HG03060 (cell line): ENCODE results near the gene RAMP3.
"Not testable (repeated sequence)": the region's sequence is repeated elsewhere in the genome, so short reads cannot be mapped to it uniquely, and the experiment has no call there.

ENCODE experiments used
- ATAC-seq: cut with Tn5 transposase; IDR thresholded peaks from one replicate; pipeline ENCODE4 v1.9.1; 2021; ENCODE audit warnings: low read depth, moderate number of reproducible peaks; ENCODE audit not compliant: unreplicated experiment

The RAMP3 gene

DNA sequence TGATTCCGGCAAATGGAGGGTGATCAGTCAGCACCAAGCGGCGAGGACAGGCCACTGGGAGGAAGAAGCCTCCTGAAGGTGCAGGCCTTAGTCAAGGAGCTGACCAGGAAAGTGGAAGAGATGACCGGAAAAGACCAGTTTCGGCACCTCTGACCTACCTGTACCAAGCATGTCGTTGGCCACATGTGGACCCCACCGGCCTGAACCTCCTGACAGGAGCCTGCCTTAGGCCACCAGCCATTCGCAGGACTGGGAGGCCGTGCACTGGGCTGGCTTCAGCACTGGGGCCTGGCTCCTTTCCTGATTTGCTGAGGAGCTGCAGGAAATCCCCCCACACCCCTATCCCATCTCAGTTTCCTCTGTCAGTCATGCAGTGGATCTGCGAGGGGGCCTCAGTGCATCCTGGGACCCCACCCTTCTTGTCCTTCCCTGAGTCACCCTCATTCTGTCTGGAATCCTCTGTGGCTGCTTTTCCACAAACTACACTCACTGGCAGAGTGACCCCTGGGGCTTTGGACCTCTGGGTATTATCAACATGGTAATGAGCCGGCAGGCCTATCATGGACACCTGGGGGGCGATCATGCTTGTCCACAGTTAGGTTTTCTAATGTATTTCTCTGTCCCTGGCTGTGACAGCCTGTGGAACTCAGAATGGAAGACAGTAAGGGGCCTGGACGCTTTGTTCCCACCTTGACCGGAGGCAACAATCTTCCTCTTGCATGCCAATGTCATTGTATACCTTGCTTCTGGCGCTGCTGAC, 33.0 kb downstream of the RAMP3 start:
- ATAC-seq: no peak

GRCh38 chr7:45191396-45191795, 33.8 kb downstream of the RAMP3 start:
- no peak for ATAC-seq

GRCh38 chr7:45192621-45193041, 35.0 kb downstream of the RAMP3 start:
- ATAC-seq: no peak

DNA sequence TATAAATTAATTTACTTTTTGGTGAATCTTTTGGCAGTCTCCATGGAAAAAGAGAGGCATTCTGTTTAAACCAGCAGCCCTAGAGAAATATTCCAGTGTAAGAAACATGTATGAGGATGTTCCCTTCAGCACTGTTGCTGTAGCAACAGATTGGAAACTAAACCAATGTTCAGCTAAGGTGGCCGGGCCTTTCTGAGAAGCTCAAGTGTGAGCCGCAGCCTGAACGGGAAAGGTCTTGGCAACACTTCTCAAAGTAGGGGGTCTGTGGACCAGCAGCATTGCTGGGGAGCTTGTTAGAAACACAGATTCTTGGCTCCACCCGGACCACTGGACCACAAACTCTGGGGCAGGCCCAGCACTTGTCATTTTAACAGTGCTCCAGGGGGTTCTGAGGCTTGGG, 36.2 kb downstream of the RAMP3 start:
- no peak for ATAC-seq

DNA sequence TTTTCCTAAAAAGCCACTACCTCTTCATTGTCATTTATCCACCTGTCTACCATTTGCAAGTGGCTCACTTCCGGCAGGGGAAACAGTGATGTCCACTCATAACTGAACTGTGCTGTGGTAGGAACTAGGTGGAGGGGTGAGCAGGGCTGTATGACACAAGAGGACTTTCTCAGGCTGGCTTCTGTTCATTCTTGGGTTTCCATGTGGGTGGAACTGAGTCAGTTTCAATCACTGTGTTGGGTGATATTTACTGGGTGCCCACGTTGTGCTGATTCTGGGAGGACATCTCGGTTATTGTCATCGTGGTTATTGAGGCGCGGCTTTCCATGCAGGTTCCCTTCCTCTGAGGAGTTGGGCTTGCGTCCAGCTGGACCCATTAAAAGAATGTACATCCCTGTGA, 38.8 kb downstream of the RAMP3 start:
- ATAC-seq: peak; percentile 56

- no peak for ATAC-seq
These were observed 39.9 kb downstream of the RAMP3 start for GRCh38 chr7:45197461-45197860.

- ATAC-seq: no peak
These were observed 41.4 kb downstream of the RAMP3 start for GRCh38 chr7:45198986-45199385.

GRCh38 chr7:45199506-45199905, 41.9 kb downstream of the RAMP3 start:
- no peak for ATAC-seq

DNA sequence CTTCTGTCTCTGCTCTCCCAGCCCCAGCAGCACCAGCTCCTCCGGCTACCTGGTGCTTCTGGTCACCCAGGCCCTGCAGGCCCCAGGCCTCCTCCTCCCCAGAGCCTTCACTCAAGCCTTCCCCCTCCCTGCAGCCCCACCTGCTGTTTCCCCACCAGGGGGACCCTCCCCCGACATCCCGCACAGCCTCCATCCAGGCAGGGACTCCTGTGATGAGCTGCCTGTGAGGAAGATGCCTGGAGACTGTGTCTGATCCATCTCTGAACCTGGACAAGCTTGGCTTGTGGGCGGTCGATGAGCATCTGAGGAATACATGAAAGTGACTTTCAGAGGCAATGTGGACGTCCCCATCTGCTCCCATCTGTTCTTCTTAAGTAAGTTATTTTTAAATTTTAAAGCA, 45.0 kb downstream of the RAMP3 start:
- ATAC-seq: no peak

- no peak for ATAC-seq
These were observed 45.4 kb downstream of the RAMP3 start for GRCh38 chr7:45203036-45203435.

DNA sequence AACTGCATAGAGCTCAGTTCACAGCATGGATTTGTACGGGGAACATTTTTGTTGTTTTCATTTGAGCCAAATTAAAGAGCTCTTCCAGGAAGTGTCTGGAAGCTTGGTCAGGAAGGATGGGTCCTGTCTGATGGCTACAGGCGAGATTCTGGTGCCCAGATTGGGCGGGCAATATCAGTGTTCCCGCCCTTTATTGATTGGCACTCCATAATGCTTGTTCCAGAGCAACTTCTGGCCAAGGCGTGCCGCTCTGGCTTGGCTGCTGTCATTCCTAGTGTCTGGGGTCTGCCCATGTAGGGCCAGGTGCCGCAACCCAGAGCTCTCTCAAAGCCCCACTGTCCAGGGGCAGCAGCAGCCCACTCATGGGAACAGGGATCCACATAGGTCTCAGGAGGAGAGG, 45.9 kb downstream of the RAMP3 start:
- ATAC-seq: no peak

DNA sequence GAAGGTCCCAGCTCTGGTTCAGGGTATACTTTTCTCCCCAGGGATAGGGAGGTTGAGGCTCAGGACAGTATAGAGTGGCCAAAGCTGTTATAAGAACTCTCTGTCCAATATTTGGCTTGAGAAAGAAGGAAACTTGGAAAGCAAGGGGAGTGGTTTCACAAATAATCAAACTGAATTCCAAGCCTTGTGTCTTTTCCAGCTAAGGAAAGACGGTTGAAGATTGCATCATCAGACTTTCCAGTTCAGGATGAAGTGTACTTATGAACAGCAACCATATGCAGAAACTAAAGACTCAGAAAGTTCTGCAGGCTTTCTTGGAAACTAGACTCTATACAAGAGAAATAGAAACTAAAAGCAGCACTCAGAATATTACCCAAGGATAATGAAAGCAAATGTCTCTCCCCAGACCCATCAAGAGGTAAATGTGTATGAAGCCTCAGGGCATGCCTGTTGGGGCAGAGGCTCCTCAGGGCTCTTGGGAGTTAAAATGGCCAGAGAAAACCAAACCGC, 46.4 kb downstream of the RAMP3 start:
- peak; percentile 76 for ATAC-seq

DNA sequence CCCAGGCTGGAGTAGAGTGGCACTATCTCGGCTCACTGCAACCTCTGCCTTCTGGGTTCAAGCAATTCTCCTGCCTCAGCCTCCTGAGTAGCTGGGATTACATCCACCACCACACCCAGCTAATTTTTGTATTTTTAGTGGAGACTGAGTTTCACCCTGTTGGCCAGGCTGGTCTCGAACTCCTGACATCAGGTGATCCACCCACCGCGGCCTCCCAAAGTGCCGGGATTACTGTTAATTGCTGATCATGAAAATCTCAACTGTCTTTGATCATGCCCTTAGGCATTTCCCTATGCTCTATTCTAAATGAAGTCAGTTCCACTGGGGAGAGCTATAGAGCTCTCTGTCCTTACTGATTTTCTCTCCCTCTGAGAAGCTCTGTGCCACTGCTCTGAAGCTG, 48.7 kb downstream of the RAMP3 start:
- not testable (repeated sequence) for ATAC-seq

DNA sequence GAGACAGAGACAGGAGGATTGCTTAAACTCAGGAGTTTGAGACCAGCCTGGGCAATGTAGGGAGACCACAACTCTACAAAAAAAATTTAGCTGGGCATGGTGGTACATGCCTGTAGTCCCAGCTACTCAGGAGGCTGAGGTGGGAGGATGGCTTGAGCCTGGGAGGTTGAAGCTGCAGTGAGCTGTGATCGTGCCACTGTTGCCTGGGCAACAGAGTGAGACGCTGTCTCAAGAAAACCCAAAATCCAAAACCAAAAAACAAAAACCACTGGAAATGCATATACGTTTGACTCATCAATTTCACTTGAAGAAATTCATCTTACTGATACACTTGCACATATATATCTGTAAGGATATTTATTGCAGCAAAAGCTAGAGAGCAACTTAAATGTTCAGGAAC, 52.3 kb downstream of the RAMP3 start:
- not testable (repeated sequence) for ATAC-seq

DNA sequence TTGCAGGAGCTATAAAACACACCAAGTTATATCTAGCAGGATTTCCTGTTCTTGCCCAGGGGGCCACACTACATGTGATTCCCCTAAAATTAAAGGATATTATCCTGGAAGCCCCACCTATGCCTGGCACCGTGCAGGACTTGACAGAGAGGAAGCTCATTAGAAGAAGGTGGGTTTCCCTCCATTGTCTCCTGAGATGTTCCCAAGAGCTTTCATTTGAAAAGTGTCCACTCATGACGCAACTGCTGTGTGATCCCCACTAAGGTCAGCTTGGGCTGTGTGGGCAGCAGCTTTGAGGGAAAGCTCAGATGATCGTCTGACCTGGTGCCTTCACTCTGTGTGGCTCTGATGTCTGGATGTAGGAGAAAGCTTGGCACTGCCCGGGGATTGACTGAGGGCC, 53.5 kb downstream of the RAMP3 start:
- no peak for ATAC-seq

DNA sequence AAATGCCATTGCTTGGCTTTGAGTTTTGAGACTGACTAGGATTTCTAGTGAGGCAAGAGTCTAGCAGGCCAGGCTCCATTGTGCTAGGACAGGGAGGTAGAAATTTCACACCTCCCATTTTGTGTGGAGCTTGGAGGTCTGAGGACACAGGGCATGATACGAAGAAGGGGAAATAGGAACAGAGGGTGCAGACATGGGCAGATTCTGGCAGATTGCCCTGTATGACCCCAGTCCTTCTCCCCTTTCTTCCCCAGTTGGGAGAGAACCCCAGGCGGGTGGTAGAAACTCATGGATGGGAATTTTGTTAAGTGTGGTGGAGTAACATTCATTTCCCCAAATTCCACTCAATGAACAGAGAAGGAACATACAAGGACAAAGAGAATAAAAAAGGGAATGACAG, 54.4 kb downstream of the RAMP3 start:
- ATAC-seq: no peak

DNA sequence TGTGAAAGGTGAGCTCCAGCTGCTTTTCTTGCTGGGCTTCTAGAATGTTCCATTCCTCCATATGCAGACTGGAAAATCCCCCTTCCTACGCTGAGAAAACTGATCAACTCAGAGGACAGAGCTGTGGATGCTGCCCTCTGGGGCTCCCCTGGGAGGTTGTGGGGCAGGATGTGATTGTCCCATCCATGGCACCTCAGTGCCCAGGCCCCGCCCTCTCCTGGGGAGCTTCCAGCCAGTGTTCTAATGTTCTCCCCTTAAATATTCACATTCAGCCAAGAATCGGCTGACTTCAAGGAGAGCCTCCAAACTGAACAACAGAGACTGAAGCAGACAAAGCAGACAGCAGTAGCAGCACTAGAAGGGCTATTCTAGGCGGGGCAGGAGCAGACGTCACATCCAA, 55.0 kb downstream of the RAMP3 start:
- no peak for ATAC-seq

- ATAC-seq: no peak
These were observed 58.0 kb downstream of the RAMP3 start for GRCh38 chr7:45215601-45216062.

DNA sequence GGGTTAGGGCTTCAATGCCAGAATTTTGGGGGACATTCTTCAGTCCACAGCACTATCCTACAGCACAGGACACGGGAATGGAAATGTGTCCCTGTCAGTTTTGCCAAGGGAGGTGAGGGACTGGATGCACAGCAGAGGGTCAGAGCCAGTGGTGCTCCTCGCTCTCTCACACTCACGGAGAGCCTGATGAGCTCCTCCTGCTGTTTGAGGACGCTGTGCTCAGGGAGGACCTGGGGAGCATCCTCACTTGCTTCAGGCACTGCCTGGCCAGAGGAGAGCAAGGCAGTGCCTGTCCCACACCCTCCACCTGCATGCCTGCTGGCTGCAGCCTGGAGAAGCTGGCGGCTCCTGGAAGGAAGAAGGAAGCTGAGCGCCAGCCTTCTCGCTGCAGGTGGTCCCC, 58.6 kb downstream of the RAMP3 start:
- ATAC-seq: no peak

DNA sequence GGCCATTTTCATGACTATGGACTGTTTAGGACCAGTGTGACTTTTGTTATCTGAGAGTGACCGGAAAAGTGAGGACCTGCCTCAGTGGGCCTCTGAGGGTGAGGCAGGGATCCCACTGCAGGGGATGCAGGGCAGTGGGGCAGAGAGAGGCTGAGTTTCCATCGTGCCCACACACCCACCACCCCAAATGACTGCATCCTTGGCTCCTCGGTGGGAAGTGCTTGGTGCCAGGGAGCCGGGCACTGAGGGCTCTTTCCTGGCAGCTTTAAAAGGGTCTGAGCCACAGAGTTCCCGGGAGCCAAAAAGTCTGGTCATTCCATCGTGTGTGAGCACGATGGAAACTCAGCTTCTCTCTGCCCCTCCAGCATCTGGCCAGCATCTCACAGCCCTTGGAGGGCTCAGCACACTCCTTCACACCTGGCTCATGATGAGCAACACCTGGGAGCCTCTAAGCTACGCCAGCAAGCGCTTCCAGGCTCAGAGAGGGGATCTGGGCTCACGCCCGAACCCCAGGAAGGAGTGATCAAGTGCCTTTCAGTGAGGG, 59.1 kb downstream of the RAMP3 start:
- no peak for ATAC-seq

GRCh38 chr7:45217358-45217757, 59.8 kb downstream of the RAMP3 start:
- no peak for ATAC-seq

GRCh38 chr7:45219130-45219529, 61.5 kb downstream of the RAMP3 start:
- no peak for ATAC-seq
